ENCODE data around the gene IGF2. TPM values are rescaled to one million over a fixed set of nuclear protein-coding genes. Genes with fewer than 3 reads are reported as not detected.
A peak's percentile ranks its signal among the peaks of the same experiment; 100 is the strongest.

The IGF2 gene
- total and polyA plus RNA-seq, 2 of the 8 experiments (the other 6 are each of a cell fraction or from before 2014, with no cell fraction given): 0.74 to 1.5 TPM

GRCh38 chr11:2104524-2105440 lies 34.4 kb downstream of the IGF2 start:
- Histone ChIP-seq H3K9me3 (ENCODE audit: insufficient read depth in 2 of 2, low read depth in 1 of 2, low read length in 1 of 2) (no peaks in the 10 kb centered on the region), H3K4ac (replicated peaks; ENCODE audit: insufficient read length, low read depth, low read length) (no peak overlapping the region), H3K79me1 (ENCODE audit: low read depth, low read length) (no peaks in the 10 kb centered on the region), H3K9ac (replicated peaks in 1 of 4; ENCODE audit: extremely low read depth in 1 of 4, low read depth in 3 of 4, low read length in 3 of 4) (no peak overlapping the region), H3K18ac (ENCODE audit: extremely low read depth, low read length) (no peak overlapping the region; the same call in 1 of the 2 replicates), H4K20me1 (replicated peaks in 1 of 2; ENCODE audit: control insufficient read depth in 1 of 2, insufficient read depth in 2 of 2, low read length in 2 of 2) (no peaks in the 10 kb centered on the region), H3K56ac (replicated peaks; ENCODE audit: insufficient read length, low read depth, low read length) (no peak overlapping the region), H3K4me1 (replicated peaks in 1 of 4; ENCODE audit: control insufficient read depth in 3 of 4, insufficient read depth in 4 of 4, low read length in 3 of 4) (peaks cover 0 to 6% (median 2%) of the 10 kb centered on the region in 4 experiments; a peak in 6 of 7 replicates), H4K91ac (replicated peaks; ENCODE audit: insufficient read length, low read length) (no peak overlapping the region), H2BK12ac (ENCODE audit: low read depth, low read length) (0 out of 2 replicates have a peak overlapping the region, but pooled peaks have one; percentile 50), H3K14ac (ENCODE audit: insufficient read length) (no peak overlapping the region), H4K8ac (ENCODE audit: extremely low read depth, insufficient read depth, low read length) (no peak overlapping the region; the same call in 1 of the 2 replicates), H2AK5ac (ENCODE audit: low read depth, low read length) (peak overlapping the region; percentile 65; the same call in 1 of the 2 replicates), H2BK120ac (replicated peaks; ENCODE audit: low read depth, low read length) (no peak overlapping the region), H2BK5ac (ENCODE audit: low read depth, low read length) (no peak overlapping the region), H3K27ac (ENCODE audit: low read depth, low read length) (no peak overlapping the region), H3K23me2 (ENCODE audit: low read depth, low read length) (peaks cover 10% of the 10 kb centered on the region; the same call in 1 of the 2 replicates), H3K4me2 (ENCODE audit: insufficient read depth in 1 of 2, low read depth in 2 of 2, low read length in 2 of 2) (no peak overlapping the region), H2AFZ (ENCODE audit: low read length) (no peak overlapping the region), H2BK20ac (ENCODE audit: low read length) (no peak overlapping the region; the same call in 1 of the 2 replicates), H3K23ac (ENCODE audit: insufficient read length) (no peak overlapping the region), H3K79me2 (ENCODE audit: control insufficient read depth in 1 of 2, insufficient read depth in 2 of 2, low read length in 2 of 2) (no peaks in the 10 kb centered on the region), H4K5ac (ENCODE audit: insufficient read length, low read depth, low read length) (no peak overlapping the region), H3K27me3 (replicated peaks in 1 of 4; ENCODE audit: control insufficient read depth in 3 of 4, extremely low read depth in 1 of 4, insufficient read depth in 3 of 4, low read length in 3 of 4) (no peaks in the 10 kb centered on the region), H3K4me3 (ENCODE audit: extremely low read depth in 1 of 4, insufficient read depth in 2 of 4, low read depth in 3 of 4, low read length in 4 of 4) (no peak overlapping the region), H2BK15ac (ENCODE audit: low read length) (no peak overlapping the region; the same call in 1 of the 2 replicates), H3K36me3 (ENCODE audit: control insufficient read depth in 2 of 4, insufficient read depth in 4 of 4, low read length in 3 of 4) (no peaks in the 10 kb centered on the region)
- DNase-seq (ENCODE audit: low read depth in 1 of 2, low spot score in 2 of 2) (no peak), FAIRE-seq (no peak)
- 95% methylated on average over 18 of the region's 18 CpGs; no CpG with 5 or more reads in 1 of the 2 experiments for WGBS, 2 experiments (ENCODE audit: extremely low coverage in 1 of 2, insufficient coverage in 1 of 2, insufficient read length in 1 of 2, insufficient replicate concordance in 2 of 2, low coverage in 1 of 2, low lambda C conversion rate in 2 of 2, missing lambda C conversion rate in 1 of 2)
- TF ChIP-seq NRF1 (IDR thresholded peaks at IDR 0.05; ENCODE audit: low read depth, low read length) (no peak), BRCA1 (IDR thresholded peaks at IDR 0.05; ENCODE audit: low read depth, low read length) (no peak), GABPA (IDR thresholded peaks at IDR 0.05; ENCODE audit: borderline replicate concordance, insufficient read depth, low read length) (no peak), KDM5A (IDR thresholded peaks at IDR 0.05; ENCODE audit: low read length) (no peak), CTBP2 (IDR thresholded peaks at IDR 0.05; ENCODE audit: borderline replicate concordance, insufficient read depth, insufficient read length, low read length) (no peak), POU5F1 (IDR thresholded peaks at IDR 0.05; ENCODE audit: low read depth, low read length) (no peak), RAD21 (IDR thresholded peaks at IDR 0.05 in 1 of 2, conservative IDR thresholded peaks at IDR 0.05 in 1 of 2; ENCODE audit: low read depth in 2 of 2, low read length in 2 of 2) (no peak), SP1 (IDR thresholded peaks at IDR 0.05; ENCODE audit: low read depth, low read length) (no peak), TEAD4 (IDR thresholded peaks at IDR 0.05; ENCODE audit: low read depth, low read length) (no peak)
- CTCF ChIA-PET (ENCODE audit: partially characterized antibody): interaction anchor here (0.8 to 2.0 kb wide), 5 partner anchors 12 to 227 kb away, joined by 3 to 5 read pairs (median 3); no protein-coding TSS in a partner anchor
- POLR2A ChIA-PET (ENCODE audit: partially characterized antibody): no interaction called here

Data from H1 (cell line).